GM18909 (cell line): Measurements from ENCODE around the gene RSPH3.
A peak's percentile ranks its signal among the peaks of the same experiment; 100 is the strongest.
"Not testable (repeated sequence)": the region's sequence is repeated elsewhere in the genome, so short reads cannot be mapped to it uniquely, and the experiment has no call there.

Source experiments
- ATAC-seq: cut with Tn5 transposase; IDR thresholded peaks from one replicate; pipeline ENCODE4 v1.9.1; 2021; ENCODE audit warnings: mild to moderate bottlenecking; ENCODE audit not compliant: unreplicated experiment, poor library complexity

RSPH3 gene

DNA sequence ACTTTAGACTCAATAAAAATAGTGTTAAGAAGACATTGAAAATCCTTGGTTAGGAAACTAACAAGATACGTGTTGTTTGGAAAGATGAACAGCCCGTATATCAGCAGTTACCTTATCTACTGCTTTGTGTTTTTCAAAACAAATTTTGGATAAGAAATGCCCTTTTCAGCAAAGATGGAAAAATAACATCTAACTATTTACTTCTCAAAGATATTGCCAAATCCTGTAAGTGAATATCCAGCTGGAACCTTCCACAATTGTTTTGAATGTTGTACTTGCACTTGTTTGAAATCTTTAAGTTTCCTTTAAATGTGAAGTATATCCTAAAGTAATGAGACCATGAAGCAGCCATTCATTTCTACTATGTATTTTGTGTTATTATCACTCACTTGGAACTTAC, 30.2 kb upstream of the RSPH3 start:
- ATAC-seq = no peak

DNA sequence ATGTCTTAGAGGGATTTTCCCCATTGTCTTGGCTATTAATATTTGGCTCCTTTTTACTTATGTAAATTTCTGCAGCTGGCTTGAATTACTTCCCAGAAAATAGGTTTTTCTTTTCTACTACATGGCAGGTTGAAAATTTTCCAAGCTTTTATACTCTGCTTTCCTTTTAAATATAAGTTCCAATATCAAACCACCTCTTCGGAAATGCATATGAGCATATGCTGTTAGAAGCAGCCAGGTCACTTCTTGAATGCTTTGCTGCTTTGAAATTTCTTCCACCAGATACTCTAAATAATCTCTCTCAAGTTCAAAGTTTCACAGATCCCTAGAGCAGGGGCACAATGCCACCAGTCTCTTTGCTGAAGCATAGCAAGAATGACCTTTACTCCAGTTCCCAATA, 25.2 kb upstream of the RSPH3 start:
- not testable (repeated sequence) for ATAC-seq

DNA sequence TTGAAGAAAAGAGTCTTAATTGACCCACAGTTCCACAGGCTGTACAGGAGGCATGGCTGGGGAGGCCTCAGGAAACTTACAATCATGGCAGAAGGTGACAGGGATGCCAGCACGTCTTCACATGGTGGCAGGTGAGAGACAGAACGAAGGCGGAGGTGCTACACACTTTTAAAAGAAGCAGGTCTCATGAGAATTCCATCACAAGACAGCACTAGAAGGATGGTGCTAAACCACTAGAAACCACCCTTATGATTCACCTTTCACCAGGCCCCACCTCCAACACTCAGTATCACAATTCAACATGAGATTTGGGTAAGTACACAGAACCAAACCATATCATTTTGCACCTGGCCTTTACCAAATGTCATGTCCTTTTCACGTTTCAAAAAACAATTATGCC, 23.9 kb upstream of the RSPH3 start:
- ATAC-seq = no peak

DNA sequence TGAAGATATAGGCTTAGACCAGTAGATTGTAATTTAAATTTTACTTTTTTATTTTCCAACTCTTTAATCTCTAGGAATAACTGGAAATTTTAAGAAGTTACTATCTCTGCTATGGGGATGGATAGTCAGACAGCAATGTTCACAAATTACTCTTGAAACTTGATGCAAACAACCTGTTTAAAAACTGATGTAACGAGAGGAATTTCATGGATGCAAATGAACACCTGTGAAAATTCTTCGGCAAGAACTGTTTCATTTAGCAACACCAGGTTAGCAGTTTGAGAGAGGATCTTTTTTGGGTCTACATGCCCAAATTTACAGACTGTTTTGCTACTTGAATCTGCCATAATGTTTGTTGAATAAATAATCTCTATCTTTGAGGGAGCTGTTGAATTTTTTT, 20.0 kb upstream of the RSPH3 start:
- ATAC-seq = no peak

DNA sequence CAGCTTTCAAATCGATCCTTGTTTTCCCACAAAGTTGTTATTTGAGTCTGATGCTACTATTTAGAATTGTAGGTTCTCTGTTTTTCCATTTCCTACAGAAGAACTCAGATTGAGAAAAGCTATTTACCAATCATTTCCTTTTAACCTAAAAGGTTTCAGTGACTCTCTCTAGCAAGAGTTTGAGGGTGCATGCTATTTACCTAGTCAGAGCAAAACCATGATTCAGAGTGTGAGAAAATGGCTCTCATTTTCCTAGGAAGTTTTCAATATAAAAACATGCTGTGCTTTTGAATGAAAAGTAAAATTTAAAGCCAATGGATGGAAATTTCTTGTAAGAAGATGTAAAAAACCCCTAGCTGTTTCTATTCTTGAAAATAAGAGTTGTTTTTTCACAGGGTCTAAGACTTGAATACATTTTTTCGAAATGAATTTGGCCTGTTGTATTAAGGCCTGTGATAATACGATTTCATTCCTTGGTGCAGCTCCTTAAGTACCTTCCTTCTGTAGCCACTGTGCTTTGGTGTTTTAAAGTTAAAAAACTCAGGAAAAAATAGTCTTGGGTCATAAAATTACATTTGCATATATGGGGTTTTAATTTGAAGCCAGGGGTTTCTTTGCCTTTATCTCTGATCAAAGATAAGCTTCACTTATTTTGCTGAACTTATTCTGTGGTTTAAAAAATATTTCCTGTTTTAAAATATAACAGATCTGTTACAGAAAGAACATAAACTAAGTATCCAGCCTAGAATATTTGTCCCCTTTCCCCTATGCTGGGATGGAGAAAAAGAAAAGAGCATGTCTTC, 18.0 kb upstream of the RSPH3 start:
- no peak for ATAC-seq

DNA sequence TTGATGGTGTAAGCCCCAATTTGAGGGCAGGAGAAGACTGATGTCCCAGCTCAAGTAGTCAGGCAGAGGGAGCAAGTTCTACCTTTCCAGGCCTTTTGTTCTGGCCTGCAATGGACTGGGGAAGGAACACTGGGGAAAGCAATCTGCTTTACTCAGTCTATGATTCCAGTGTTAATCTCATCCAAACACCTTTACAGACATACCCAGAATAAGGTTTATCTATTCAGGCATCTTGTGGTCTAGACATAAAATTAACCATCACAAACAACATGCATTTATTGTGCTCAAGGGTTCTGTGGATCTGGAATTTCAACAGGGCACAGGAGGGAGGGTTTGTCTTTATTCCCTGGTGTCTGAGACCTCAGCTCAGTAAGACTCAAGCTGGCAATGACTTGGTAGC, 14.4 kb upstream of the RSPH3 start:
- ATAC-seq = no peak

DNA sequence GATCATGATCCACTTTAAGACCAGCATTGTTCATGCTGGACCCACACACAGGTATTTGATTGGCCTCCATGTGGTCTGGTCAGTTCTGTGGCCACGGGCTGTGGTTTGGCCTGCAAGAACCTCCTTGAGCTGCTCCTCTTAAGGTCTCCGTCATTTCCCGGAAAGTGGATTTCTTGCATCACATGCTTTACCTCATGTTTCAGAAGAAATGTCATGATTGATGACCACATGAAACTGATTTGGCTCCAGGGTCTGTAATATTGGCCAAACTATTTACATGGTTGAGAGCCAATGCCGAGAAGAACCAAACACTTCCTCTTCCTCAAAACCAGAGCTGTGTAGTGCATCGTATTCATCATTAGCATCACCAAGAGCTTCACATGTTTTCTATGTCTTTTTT, 13.2 kb upstream of the RSPH3 start:
- ATAC-seq = no peak

DNA sequence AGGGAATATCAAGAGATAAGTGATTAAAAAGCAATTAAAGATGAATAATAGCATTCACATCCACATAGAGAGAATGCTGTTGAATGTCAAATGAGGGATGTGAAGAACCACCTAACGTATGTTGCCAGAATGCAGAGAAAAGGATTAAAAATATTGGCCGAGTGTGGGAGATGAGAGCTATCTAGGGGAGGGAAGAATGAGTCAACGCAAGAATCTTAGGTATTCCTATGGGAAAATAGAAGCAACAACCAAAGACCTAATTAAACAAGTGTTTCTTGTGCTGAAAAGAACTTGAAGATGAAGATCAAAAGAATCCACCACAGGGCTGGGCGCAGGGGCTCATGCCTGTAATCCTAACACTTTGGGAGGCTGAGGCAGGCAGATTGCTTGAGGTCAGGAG, 12.2 kb upstream of the RSPH3 start:
- ATAC-seq = no peak

DNA sequence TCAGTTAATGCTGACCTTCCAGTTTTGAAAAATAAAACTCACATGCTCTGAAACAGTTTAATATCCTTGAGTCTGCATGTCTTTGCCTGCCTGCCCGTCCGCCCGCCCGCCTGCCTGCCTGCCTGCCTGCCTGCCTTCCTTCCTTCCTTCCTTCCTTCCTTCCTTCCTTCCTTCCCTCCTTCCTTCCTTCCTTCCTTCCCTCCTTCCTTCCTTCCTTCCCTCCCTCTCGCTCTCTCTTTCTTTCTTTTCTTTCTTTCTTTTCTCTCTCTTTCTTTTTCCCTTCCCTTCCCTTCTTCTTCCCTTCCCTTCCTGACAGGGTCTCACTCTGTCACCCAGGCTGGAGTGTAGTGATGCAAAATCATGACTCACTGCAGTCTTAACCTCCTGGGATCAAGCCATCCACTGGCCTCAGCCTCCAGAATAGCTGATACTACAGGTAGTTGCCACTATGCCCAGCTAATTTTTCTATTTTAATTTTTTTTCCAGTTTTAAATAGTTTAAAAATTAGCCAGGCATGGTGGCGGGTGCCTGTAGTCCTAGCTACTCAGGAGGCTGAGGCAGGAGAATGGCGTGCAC, 10.1 kb upstream of the RSPH3 start:
- ATAC-seq = not testable (repeated sequence)

DNA sequence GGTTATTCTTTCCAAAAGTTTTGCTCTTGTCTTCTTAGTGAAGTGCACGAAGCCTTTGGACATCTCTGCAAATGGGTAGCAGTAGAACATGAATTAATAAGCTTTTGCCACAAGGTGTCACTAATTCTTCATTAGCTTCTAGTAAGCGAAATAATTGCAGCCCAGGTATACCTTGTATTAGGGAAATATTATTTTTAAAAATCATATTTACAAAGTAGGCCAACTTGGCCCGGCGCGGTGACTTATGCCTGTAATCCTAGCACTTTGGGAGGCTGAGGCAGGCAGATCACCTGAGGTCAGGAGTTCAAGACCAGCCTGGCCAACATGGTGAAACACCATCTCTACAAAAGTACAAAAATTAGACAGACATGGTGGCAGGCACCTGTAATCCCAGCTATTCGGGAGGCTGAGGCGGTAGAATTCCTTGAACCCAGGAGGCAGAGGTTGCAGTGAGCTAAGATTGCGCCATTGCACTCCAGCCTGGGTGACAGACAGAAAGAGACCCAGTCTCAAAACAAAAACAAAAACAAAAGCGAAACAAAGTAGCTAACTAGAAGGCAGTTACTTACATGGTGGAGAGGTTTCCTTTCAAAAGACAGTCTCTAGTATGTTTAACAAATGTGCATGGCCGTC, 8.8 kb upstream of the RSPH3 start:
- ATAC-seq = peak; percentile 62

DNA sequence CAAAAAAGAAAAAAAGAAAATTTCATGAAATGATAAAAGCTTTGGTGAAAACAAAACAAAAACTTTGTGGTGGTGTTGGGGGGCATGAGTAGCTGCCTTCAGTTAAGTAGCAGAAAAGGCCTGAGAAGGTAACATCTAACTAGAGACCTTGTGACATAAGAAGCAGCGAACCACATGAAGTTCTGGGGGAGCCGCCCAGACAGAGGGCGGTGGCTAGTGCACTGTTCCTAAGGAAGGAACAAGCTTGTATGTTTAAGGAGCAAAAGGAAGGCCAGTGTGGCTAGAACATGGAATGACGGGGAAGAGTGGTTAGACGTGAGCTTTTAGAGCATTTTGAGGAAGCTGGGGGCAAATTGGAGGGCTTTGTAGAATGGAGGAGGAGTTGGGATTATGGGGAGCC, 7.5 kb upstream of the RSPH3 start:
- no peak for ATAC-seq

DNA sequence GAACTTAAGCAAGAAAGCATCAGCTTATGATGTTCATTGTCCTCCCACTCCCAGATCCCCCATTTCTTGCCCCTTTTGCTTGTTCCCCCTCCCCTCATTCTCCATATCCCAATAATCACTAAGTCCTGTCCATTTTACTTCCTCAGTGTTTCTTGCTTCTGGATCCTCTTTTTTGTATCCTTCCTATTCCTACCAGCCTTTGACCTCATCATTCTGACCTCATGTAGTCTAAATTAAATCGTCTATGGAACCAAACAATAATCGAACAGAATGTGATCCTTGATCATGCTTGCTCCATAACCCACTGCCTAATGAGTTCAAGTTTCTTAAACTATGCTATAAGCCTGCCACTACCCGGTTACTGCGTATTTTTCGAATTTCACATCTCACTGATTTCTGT, 5.4 kb upstream of the RSPH3 start:
- no peak for ATAC-seq

DNA sequence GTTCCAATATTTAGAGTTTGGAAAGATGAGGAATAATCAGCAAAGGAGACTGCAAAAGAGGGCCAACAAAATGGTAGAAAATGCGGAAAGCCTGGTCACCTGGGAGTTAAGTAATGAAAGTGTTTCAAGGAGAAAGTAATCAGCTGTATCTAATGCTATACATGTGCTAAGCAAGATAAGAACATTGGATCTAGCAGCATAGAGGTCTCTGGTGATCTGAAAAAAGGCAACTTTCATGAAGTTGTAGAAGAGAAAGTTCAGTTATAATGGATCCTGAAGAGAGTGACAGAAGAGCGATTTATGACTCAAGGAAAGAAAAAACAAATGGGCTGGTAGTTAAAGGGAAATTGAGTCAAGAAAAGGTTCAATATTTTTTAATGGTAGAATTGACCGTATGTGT, 4.6 kb upstream of the RSPH3 start:
- ATAC-seq = no peak

DNA sequence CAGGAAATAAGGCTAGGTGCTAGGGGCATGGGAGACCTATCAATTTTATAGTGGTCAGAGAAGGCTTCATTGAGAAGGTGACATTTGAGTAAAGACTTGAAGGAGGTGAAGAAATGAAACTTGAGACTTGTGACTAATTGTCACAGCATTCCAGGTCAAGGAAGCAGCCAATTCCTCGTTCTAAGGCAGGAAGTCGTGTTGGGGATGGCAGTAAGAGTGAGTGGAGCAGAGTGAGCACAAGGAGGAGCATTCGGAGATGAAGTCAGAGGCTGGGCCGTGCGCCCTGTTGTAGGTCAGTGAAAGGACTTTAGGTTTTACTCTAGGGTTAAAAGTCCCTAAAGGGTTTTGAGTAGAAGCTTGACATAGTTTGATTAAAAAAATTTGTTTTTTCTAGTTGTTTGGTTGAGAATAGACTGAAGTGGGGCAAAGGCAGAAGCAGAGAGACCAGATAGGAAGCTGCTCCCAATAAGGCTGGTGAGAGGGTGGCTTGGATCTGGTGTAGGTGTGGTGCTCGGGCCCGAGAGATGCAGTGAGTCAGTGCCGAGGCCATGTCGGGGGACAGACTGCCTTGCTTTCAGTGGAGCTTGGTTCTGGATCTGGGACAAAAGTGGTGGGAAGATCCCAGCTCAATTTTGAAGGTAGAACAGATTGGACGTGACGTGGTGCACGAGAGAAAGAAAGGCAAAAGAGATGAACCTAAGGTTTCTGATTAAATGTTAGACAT, 2.6 kb upstream of the RSPH3 start:
- no peak for ATAC-seq

DNA sequence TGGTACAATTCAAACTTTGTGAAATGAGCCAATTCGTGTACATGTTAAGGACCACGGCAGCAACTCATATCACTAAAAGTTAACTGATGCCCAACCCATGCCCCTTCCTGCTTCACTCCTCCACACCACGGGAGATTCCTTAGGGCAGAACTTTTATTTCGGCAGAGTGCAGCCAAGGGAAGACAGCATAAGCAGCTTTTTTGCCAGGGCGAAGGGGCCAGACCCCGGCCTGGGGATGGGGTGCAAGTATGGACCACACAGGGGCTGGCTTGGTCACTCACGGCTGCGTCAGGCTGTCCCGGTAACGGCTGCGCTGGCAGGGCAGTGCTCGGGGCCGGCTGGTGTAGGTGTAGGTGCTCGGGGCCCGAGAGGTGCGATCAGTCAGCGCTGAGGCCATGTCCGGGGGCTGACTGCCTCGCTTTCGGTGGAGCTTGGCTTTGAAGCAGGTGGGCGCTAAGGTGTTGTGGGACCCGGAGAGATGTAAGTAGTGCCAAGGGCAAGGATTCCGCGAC, 792 bp downstream of the RSPH3 start:
- ATAC-seq = peak; percentile 37

DNA sequence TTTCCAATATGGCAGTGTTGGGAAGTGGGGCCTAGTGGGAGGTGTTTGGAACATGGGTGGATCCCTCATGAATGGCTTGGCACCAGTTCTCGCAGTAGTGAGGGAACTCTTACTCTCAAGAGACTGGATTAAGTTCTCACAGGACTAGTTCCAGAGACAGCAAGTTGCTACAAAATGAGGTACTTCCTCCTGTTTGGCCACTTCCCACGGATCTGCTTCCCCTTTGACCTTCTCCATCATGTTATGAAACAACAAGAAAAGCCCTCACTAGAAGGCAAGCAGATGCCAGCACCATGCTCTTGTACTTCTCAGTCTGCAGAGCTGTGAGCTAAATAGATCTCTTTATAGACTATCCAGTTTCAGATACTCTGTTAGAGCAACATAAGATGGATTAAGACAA, 3.1 kb downstream of the RSPH3 start:
- no peak for ATAC-seq

DNA sequence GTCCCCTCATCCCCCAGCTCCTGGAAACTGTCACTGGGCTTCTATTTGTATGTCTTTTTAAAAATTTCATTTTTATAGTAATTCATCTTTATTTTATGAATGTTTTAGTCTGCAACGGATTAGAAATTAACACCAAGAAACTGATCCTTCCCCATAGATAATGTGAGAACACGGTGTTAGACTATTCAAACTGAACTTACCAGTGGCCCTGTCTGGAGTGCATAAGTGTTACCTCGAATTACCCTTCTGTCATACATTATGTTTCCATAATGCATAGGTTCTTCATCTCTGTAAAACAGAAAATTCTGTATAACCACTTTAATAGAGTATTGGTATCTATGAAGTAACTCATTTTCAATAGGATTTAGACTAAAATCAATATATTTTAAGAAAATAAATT, 6.4 kb downstream of the RSPH3 start:
- no peak for ATAC-seq

DNA sequence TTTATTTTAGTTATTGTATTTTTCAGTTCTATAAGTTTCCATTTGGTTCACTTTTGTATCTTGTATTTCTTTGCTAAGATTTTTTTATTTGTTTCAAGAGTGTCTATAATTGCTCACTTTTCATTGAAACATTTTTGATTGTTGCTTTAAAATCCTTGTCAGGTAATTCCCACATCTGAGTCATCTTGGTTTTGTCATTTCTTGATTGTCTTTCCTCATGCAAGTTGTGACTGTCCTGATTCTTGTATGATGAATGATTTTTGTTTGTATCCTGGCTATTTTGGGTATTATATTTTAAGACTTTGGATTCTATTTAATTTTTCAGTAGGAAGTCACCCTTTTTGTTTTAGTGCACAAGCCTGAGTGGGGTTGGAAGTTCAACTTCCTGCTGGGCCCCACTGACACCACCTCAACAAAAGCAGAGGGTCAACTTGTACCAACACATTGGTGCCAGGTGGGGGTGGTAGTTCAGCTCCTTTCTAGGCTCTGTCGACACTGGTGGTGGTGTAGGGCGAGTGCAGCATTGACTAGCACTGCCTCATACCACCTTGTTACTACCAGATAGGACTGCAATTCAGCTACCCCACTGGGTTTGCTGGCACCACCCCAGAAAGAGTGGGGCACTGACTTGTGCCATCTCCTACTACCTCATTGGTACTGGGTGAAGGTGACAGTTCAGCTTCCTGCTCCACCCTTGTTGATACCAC, 8.8 kb downstream of the RSPH3 start:
- no peak for ATAC-seq

DNA sequence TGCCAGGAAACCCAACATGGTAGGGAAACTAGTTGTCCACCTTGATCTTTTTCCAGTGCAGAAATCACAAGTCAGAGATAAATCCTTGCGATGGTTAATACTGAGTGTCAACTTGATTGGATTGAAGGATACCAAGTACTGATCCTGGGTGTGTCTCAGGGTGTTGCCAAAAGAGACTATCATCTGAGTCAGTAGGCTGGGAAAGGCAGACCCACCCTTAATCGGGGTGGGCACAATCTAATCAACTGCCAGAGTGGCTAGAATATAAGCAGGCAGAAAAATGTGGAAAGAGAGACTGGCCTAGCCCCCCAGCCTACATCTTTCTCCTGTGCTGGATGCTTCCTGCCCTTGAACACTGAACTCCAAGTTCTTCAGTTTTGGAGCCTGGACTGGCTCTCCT, 10.3 kb downstream of the RSPH3 start:
- not testable (repeated sequence) for ATAC-seq

DNA sequence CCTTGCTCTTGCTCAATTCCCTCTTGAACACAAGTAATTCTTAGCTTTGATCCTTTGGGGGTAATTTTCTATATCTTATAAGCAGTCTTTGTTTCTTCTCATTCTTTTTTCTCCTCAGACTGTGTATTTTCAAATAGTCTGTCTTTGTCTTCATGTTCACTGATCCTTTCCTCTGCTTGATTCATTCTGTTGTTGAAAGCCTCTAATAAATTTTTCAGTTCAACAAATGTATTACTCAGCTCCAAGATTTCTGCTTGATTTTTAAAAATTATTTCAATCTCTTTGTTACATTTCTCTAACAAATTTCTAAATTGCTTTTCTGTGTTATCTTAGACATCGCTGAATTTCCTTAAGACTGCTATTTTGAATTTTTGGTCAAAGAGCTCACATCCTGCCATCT, 11.5 kb downstream of the RSPH3 start:
- no peak for ATAC-seq
